Measurements from ENCODE around the gene FNDC3B.
A peak's percentile ranks its signal among the peaks of the same experiment; 100 is the strongest.

Gene FNDC3B

DNA sequence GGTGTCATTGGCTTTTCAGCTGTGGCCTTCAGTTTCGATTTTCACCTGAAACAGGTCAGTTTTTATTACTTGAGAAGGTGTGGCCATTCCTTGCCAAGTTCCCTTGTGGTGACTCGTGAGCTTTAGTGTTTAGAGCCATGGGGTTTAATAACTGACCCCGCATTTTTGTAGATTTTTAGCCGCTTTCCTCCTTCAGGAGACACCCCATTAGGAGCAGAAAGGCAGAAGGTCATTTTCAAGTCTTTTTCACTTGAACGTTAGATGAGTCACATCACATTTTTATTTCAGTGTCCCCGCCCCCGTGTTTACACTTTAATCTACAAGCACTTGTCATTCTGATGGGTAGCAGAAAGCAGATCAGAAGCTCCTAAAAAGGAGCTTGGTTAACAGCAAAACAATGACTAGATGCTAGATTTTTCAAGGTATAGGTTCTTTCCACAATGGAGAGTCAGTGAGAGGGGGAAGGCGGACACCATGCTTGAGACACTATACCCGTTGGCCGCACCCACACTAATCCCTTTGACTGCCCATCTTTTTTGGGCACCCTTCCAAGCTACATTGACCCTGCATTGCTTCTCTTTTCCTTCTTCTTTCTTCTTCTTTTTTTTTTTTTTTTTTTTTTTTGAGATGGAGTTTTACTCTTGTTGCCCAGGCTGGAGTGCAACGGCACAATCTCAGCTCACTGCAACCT lies 276.2 kb downstream of the FNDC3B start:
- no peak for DNase-seq (ENCODE audit: low spot score)

DNA sequence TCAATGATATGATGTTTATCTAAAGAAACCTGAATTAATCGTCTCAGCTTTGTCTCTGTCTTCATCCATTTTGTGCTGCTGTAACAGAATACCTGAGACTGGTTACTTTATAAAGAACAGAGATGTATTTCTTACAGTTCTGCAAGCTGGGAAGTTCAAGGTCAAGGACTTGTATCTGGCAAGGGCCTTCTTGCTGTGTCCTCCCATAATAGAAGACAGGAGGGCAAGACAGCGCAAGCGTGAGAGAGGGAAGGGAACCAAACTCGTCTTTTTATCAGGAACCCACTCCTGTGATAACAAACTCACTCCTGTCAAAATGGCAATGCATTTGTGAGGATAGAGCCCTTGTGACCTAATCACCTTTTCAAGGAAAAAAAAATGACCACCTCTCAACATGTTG lies 277.4 kb downstream of the FNDC3B start:
- DNase-seq (ENCODE audit: low spot score) = no peak

DNA sequence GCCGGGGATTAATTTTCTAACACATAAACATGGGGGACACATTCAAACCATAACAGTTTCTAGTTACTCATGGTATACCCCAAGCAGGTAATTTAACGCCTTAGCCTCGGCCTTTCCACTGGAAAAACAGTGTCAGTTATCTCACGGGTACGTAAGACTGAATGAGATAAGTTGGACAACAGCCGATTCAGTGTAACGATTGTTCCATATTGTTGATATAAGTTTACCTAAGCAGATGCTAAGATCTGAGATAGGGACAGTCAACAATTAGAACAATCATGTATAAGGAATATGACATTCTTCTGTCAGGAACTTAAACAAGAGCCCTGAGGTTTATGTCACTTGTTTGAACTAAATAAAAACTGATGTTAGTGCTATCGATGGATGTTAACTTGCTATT lies 278.1 kb downstream of the FNDC3B start:
- no peak for DNase-seq (ENCODE audit: low spot score)

DNA sequence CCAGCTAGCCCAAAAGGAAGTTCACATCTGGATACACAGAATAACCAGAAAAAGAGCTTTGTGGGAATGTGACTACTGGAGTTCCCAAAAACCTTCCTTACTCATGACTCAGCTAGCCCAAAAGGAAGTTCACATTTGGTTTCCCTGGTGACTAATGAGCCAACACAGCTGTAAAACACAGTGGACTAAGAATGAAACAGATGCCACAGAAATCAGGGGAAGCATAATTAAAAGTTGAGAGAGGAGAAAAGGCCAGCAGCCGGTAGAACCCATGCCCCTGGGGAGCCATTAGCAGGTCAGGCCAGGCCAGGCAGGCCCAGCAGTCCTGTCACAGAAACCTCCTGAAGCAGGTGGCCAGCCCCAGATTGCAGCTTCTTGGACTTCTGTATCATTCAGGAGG lies 278.6 kb downstream of the FNDC3B start:
- DNase-seq (ENCODE audit: low spot score) = no peak

DNA sequence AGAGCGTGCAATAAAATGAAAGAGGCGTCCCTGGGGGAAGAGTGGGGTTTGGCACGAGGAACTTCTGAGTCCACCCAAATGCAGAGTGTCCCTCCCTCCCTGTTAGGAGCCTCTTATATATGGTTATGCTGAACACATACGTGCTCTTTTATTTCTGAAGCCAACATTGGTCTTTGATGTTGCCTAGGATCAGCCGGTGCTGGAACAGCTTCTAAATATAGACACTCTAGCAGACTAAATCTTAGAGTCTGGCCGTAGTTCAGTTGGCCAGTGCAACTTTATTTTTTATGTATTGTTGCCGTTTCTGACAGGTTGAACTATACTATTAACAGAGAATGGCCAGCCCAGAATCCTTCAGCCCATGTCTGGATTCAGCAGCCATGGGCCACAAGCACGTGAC lies 280.2 kb downstream of the FNDC3B start:
- no peak for DNase-seq (ENCODE audit: low spot score)

DNA sequence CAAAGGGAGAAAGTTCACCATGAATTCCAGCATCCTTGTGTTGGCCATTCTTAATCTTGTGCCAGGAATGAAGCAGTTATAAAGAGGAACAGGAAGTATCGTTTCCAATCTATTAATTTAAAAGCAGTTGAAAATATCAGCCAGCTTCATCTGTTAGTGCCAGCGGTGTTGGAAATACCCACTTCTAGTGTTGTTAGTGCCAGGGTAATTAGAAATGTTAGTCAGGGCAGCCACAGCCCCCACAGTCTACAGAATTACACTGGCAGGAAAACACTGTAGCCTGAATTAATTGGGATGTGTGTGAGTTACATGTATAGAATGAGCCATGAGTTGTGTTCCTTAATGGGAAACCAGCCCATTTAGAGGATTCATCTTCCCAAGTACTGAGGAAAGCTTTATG lies 281.1 kb downstream of the FNDC3B start:
- no peak for DNase-seq (ENCODE audit: low spot score)

DNA sequence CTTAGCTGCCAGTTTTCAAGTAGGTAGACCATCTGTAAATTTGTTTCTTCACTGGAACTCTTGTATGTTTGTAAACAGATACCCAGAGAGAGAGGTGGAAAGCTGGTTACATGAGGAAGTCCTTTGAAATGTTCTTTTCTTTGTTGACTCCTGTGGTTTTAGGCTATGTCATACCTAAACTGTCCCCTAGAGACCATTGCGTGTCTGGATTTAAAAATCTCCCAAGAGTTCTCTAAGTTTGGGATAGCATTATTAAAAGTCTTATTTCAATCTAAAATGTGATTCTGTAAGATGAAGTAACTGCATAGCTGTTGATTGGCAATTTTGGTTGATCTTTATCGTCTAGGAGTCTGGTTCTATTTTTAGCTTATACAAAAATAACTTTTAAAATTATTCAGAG lies 281.7 kb downstream of the FNDC3B start:
- DNase-seq (ENCODE audit: low spot score) = no peak

DNA sequence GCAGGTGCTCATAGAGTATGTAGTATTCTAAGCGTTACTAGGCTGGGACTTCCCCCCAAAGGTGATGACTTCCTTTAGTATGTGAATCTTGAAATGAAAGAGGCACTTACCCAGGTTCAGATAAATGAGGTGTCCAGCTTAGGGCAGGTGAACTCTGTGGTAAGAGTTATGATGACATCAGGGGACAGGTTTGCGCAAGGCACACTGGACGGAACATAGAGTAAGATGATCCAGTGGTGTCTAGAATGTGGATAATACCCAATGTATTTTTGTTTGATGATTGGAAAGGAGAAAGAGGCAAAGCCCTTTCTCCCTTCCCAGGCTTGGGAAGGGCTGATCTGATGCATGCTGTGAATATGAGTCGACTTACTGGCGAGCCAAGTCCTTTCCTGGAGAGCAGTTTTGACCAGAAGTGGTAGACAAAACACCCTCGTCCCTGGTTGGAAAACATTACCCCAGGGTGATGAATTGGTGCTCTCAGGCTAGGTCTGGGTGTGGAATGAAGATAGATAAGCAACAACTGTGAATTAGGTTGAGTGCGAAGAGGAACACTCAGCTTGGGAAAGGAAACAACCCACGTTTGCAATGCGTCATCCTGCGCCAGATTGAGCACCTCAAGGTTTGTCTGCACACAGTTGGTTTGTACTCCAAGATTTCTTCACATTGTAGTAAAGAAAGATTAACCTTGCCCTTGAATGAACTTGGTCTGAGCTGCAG lies 284.7 kb downstream of the FNDC3B start:
- no peak for DNase-seq (ENCODE audit: low spot score)

DNA sequence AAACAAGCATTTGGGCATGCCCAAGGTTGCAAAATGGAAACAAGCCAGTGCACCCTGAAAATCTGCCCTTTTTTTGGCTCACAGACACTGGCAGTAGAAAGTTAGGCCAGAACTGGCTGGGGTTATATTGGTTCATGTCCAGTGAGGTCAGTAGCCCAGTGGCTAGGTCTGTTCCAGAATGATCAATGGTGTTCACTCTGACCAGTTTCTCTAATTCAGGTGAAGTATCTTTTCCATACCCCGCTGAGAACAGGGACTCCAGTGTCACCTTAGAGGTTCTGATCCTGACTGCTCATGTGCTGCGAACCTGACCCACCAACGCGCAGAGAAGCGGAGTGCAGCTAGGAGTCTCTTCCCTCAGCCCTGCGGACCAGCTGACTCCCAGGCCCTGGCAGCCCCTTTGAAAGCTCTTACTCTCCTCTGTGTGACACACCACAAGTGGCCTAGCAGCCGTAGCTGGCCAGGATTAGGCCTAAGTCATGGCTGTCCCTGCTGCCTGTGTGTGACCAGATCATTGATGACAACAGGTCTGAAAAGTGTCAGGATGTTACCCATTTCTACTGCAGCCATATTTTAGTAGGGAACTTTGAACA lies 285.3 kb downstream of the FNDC3B start:
- no peak for DNase-seq (ENCODE audit: low spot score)

DNA sequence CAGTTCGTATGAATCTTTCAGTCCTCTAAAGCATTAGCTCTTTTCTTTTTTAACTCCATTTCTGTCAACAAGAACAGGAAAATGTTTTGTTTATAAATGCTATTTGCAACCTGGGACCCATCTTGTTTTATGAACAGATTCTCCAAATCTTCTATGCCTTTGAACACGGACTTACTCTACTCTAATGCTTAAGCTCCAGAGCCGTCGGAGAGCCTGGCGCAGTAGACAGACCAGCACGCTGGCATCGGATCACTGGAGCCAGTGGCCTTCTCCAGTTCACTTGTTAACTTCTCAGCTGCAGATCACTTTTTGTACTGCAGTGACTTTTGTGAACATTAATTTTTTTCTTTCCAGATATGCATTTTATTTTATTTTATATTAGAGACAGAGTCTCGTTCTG lies 286.1 kb downstream of the FNDC3B start:
- no peak for DNase-seq (ENCODE audit: low spot score)

DNA sequence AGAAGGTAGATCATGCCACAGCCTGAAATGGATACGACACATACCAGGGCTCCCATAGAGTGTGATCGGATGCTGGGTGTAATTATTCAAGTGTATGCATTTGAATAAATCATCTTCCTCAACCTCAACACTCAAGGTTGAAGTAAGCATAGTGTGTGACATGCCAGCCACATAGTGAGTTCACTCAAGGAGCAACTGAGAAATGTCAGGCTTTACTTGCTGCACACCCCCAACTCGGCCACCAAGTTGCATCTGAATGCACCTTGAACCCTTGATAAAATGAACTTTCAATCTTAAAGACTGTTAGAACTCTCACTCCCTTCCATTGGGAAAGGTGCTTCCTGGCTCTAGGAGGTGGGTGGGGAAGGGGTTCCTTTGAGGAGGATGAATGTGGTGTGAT lies 287.6 kb downstream of the FNDC3B start:
- no peak for DNase-seq (ENCODE audit: low spot score)

DNA sequence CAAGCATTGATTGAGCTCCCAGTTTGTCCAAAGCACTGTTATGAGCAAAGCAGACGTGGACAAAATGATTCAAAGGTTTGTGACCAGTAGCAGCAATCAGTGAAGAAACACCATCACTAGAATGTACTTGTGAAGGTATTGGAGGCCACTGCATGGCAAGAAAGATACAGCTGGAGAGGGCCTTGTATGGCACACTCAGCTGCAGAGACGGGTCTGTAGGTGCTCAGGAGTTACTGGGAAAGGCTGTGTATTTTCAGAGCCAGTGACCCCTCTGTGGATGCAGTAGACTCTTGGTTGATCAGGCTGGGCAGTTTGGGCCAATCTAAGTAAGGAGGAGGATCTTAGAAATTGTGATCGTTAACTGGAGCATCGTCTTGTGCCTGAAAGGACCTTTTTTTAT lies 288.9 kb downstream of the FNDC3B start:
- DNase-seq (ENCODE audit: low spot score) = no peak

DNA sequence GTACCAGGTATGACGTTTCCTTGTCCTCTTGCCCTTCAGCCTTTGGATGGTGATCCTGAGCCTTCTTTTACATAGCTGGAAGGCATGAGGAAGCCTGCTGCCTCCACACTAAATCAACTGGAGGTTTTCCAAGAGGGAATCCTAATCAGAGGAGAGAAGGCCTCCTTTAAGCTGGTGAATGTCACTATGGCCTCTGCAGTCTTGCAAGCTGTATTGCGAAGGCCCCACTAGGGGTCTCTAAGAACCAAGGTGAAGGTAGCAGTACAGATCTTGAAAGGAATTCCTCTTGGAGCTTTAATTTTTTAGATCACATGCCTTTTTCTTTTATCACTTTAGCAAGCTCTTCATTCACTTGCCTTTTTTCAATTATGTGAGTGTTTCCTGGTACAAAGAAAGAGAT lies 289.7 kb downstream of the FNDC3B start:
- DNase-seq (ENCODE audit: low spot score) = no peak

DNA sequence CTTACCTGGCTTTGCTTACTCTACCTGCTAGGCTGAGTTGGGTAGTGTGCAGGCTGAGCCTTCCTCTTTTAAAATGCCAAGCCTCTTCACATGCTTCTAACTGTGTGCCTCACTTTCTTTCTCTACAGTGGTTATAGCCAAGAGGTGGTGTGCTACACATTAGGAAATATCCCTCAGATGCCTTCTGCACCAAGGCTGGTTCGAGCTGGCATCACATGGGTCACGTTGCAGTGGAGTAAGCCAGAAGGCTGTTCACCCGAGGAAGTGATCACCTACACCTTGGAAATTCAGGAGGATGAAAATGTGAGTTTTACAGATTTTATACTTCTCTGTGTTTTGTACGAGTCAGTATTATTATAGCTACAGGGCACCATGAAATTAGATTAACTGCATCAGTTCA lies 291.0 kb downstream of the FNDC3B start:
- DNase-seq (ENCODE audit: low spot score) = no peak

DNA sequence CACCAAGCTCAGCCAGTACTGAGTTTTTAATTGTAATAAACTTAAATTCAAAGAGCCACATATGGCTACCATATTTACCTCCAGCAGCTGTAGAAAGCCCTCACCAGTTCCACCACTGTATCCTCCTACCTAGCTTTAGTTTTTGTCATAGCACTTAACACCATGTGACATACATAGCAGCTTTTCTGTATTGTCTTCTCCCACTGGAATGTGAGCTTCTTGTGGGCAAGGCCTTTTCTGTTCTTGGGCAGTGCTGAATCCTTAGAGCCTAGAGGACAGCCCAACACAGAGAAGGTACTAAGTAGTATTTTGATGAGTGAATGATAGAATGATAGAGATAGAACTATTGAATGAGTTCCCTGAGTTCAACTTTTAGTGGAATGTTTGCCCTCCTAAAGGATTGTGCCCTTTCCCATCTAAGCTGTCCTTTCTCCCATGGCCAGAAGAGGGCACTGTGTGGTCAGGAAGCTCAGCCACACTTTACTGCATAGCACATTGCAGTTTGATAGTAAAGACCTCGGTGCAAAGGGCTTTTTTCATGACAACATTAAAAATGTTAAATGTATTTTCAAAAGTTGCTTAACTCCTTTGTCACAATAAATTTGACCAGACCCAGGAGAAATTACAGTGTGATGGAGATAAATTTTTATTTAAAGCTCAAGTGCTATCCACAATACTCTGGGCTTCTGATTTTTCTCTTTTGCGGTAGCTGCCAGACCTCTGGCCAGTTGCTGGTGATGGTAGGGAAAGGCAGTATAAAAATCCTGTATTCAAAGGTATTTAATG lies 293.1 kb downstream of the FNDC3B start:
- peak; percentile 66 for DNase-seq (ENCODE audit: low spot score)

DNA sequence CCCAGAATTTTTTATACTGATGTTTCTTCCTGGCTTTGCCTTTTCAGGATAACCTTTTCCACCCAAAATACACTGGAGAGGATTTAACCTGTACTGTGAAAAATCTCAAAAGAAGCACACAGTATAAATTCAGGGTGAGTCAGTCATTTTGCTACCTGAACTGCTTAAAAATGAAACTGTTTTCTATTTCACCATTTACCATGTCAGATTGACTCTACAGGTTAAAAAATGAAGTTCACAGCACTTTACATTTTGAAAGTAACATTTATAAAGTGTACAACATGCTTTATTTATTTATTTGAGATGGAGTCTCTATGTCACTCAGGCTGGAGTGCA lies 293.6 kb downstream of the FNDC3B start:
- no peak for DNase-seq (ENCODE audit: low spot score)

DNA sequence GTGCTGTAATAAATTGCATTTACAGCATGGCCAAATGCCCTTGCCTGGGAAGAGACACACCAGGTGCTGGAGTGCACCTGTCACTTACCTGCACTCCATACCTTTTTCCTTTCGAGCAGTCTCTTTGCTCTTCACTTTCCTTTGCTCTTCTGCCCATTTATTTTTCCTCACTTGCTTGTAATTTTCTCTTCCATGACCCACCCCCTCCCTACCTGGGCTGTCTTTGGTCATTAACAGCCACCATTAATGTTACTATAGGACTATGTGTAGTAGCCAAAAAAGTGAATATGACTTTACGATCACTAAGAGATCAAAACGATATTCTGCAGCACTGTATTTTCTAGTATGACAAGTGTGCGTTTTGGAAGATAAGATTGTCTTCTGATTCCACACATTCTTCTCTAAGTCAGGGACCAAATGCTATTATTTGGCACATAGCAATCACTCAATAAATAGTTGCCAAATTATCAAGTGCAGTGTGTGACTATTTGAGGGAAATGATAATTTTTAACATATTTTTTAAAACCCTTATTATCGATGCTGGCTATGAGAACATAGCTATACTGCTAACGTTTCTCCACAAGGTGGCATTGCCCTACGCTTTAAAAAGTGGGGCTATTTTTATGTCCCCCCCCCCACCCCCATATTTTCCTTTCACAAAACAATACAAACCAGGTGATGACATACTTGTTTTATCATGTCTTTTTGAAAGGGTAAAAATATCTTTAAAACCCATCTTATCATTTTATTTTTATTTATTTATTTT lies 294.5 kb downstream of the FNDC3B start:
- DNase-seq (ENCODE audit: low spot score) = no peak

DNA sequence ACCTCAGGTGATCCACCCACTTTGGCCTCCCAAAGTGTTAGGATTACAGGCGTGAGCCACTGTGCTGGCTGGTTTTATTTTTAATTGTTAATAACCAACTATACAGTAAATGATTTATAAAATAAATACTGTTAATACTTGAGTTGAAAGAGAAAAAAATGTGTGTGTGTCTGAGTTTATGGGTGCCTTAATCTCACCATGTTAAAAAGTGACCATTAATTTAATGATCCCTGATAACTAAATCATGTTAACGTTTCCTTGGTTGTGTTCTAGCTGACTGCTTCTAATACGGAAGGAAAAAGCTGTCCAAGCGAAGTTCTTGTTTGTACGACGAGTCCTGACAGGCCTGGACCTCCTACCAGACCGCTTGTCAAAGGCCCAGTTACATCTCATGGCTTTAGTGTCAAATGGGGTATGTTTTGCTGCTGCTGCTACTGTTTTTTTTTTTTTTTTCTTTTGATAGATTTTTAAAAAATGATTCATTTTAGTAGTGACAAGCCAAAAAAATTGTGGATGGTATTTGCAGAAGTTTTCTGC lies 295.4 kb downstream of the FNDC3B start:
- no peak for DNase-seq (ENCODE audit: low spot score)

DNA sequence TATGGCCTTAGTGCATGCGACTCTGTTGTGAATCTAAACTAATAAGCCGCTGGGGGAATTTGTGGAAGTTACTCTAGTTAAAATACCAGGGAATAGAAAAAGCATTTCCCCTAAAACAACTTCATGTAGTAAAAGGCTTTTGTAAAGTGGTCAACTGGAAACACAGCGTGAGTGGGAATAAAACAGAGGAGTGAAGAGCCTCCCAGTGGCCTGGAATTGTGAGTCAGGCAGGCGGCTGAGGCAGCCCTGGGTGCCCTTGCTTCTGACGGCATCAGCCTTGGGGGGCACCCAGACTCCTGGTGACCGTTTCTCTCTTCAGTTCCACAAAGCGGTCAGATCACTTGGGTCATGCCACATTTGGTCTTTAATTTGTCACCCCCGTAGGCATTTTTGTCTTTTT lies 300.5 kb downstream of the FNDC3B start:
- no peak for DNase-seq (ENCODE audit: low spot score)

DNA sequence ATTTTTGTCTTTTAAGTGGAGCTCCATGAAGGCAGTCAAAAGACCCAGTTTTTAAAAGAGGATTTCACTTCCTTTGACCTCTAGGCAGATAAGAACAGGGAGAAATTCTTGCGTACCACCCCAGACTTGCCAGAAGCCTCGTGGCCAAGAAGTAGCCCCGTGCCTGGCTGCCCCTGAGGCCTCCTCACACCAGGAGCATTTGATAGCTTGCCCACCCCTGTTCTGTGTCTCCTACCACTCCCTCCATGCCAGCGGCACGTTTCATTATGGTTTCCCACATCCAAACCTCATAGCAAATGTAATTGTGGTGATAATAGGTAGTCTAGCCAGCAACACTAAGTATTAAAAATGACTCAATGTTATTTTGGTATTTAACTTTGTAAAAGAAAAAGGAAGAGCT lies 301.2 kb downstream of the FNDC3B start:
- no peak for DNase-seq (ENCODE audit: low spot score)

DNA sequence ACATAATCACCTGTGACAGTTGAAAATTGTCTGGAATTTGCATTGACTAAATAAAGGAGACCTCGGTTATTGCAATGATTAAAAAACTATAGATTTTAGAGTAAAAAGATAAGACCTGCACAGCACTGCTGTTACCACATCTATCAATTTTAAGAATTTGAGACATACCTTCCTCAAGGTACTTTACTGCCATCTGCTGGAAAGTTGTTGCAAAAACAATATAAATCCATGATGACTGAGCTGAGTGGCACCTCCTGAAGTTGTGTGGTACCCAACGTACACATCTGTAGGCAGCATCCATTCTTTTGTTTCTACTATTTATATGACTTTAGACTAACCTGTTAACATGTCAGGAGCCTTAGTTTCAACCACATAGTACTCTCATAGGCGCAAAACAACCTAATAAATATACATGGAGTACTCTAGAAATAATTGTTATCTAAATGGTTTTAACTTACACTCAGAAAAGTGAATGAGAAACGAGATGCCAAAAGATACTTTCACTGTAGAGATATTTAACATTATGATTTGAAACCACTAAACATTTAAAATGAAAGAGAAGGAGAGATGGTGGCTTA lies 302.2 kb downstream of the FNDC3B start:
- peak; percentile 70 for DNase-seq (ENCODE audit: low spot score)

Measured in hematopoietic multipotent progenitor cell treated with erythropoietin and hydrocortisone succinate and interleukin-3 and kit ligand, for 17 days (in vitro differentiated cells).